ENCODE data around the gene SHH.

Gene SHH

DNA sequence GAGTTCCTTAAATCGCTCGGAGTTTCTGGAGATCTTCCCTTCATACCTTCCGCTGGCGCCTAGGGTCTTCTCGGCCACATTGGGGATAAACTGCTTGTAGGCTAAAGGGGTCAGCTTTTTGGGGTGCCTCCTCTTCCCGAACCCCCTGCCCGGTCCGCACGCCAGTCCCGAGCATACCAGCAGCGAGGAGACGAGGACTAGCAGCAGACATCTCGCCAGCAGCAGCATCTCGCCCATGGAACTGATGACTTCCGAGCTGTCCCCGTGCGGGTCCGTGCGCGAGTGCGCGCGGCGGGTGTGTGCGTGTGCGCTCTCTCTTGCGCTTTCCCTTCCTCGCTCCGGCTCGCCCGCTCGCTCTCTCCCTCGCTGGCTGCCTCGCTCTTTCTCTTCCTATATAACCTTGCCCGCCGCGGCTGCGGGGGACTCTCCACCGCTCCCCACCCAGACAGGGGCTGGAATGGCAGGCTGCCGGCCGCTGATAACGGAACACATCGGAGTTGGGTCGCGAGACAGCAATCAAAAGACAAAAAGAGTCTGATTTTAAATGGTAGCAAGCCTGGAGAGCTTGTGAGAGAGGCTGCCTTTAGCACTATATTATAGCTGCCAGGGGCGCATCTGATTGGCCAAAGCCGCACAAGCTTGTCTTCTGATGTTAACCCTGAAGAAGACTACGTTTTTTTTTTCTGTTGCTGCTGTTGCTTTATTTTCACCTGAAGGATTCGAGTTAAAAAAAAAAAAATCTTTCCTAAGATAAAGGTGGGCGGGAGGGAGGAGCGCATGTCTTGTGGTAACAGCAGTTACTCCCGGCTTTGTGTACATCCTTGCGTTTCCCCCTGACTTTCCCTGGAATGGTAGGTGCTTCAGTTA is at the start of gene SHH:
Gene SHH, minus strand, starts transcription at position 569 of the 867 bp plus-strand sequence. Its CDS starts 341 bp downstream, at position 228.
- DNase-seq, result no peak

- no peak for DNase-seq
These were observed 49.2 kb upstream of the SHH start for GRCh38 chr7:155861480-155861868.

- DNase-seq, result no peak
These were observed 48.7 kb upstream of the SHH start for GRCh38 chr7:155860840-155861479.

DNA sequence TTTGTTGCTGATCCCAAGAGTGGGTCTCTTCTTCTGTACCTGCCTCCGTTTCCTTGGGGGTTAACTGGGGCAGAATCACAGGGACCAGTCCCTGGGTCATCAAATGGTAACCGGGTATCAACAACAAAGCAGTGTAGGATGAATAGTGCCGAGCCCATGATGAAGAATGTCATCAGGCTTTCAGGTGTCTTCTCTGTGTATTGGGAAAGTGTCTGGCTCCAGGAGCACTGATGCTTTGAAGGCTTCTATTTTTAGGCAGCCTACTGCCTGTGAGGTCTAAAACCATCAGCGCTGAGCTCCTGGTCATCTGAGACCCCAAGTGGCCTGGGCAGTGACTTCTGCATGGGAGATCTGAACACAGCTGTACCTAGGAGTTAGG is 48.2 kb upstream of the SHH start:
- no peak for DNase-seq

DNA sequence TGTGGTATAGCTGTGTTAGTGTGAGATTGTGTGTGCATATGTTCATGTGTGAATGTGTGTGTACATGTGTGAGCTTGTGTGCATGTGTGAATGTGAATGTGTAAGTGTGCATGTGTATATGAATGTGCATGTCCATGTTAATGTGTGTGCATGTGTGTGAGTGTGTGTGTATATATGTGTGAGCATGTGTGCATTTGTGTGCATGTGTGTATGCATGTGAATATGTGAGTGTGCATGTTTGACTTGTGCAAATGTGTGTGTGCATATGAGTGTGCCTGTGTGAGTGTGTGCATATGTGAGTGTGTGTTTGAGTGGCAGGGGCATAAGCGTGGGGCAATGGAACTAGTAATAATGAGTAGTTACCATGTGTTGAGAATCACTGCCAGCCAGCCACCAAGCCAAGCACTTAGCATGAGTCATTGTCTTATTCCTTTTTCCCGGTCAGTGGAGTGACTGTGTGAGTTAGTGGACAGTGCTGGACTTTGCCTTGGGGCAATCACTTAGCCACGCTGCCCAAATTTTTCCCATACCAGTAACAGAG is 46.3 kb upstream of the SHH start:
- DNase-seq, result no peak

DNA sequence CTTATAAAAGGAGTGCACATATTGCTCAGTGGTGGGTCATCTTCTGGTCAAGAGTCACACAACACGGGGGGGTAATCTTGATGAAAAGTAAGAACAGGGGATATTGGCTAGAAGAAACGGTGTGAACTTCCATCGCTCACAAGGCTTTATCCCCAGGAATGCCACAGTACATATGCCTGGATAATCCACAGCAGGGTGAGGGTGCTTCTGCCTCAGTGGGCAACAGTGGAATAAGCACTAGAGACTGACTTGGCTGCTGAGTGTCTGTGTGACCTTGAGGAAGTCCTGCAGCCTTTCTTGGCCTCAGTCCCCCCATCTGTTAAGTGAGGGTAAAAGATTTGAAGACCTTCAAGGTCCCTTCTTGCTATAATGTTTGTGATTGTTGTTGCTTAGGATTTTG is 44.9 kb upstream of the SHH start:
- no peak for DNase-seq

- DNase-seq, result no peak
These were observed 44.4 kb upstream of the SHH start for GRCh38 chr7:155856656-155857055.

DNA sequence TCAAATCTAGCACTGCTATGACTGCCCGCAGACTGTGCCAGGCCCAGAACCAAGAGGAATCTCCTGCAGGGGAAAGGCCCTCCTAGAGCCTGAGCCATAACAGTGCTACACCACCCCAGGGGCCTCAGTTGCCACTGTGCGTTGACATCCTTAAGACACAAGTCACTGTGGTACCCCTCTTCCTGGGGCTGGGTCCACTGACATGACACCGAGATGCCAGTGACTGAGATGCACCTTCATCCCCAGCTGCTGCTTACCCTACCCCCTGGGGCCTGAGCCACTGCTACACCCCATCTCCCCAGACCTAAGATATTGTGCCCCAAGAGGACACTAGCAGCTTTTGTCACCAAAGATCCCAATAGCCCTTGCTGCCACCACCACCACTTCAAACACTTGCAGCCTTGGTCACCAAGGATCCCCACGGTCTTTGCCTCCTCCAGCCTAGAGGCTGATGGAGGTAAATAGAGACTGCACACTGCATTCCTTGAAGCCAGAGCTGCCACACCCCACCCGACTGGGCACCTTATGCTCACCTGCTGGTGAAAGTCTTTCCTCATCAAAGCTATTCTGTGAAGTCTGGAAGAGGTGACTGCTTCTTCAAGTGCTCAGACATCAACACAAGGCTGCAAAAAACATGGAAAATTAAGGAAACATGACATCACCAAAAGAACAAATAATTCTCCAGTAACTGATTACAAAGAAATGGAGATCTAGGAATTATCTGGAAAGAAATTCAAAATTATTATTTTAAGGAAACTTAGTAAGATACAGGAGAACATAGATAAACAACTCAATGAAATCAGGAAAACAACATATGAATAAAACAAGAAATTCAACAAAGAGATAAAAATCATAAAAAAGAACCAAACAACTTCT is 40.4 kb upstream of the SHH start:
- DNase-seq, result no peak

DNA sequence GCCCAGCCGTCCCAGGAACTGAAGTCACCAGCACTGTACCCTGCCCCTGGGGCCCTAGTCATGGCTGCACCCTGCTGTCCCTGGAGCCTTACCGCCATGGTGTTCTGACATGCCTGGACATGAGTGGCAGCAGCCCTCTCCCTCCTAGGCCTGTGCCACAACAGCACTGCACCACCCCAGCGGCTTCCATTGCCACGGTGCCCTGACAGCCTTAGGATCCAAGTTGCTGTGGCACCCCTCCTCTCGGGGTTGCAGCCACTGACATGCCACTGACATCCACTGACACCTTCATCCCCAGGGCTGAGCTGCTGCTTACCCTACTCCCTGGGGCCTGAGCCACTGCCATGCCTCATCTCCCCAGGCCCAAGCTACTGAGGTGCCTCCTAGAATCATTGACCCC is 39.6 kb upstream of the SHH start:
- DNase-seq, result no peak

DNA sequence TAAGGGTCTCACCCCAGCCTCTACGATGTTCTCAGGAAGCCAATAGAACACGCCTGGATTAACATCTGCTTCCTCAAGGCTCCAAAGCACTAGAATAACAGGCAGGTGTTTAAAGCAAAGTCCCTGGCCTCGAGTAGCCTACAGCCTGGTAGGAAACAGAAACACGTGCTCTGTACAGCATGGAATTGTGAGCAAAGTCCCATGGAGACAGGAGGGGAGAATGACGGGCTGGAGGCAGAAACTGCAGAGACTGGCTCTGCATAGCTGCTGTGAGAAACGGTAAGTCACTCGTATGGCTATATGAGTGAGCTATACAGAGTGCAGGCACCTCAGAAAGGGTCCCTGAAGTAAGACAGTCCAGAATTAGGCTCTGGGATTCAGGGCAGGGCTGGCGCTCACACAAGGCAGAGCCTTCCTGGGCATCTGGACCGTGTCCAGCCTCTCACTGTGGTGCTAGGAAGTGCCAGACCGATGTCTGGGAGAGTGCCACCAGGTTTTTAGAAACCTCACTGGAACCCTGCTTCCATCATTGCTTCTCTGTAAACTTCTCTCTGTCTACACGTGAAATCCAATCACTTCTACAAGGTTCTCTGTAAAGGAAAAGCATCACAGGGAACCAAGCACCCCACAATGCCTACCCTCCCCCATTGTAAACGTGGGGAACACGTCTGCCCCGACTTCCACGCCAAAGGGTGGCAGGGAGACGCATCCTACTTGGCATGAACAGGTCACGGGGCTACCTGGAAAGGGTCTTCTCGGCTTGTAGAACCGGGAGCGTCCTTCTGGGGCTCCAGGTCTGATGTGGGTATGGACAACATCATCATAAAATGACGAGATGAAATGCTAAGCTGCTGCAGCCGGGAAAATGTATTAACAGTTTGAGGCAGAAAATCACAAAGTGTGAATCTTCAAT is 38.8 kb upstream of the SHH start:
- no peak for DNase-seq

GRCh38 chr7:155850001-155850436 is 37.8 kb upstream of the SHH start:
- DNase-seq, result no peak

GRCh38 chr7:155848691-155849669 is 36.7 kb upstream of the SHH start:
- DNase-seq, result no peak

GRCh38 chr7:155847821-155848435 is 35.7 kb upstream of the SHH start:
- DNase-seq, result no peak

- no peak for DNase-seq
These were observed 34.7 kb upstream of the SHH start for GRCh38 chr7:155846936-155847335.

- no peak for DNase-seq
These were observed 33.9 kb upstream of the SHH start for GRCh38 chr7:155846156-155846555.

- DNase-seq, result no peak
These were observed 33.0 kb upstream of the SHH start for GRCh38 chr7:155845226-155845625.

DNA sequence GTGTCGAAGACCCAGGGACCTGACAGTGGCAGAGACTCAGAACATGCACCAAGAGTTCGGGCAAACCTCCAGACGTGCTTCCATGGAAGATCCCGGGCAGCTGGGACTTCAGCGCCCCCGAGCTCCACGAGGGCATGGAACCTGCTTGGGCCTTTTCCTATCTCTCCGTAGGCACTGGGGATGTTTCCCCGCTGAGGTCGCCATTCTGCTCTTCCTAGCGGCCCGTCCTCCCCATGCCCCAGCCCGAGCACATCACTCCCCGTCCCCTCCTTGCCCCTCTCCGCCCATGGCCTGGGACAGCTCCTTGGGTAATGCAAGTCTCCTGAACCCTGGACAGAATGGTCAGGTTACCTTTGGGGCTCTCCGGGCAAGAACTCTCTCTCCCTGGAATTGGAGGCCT is 32.3 kb upstream of the SHH start:
- no peak for DNase-seq

DNA sequence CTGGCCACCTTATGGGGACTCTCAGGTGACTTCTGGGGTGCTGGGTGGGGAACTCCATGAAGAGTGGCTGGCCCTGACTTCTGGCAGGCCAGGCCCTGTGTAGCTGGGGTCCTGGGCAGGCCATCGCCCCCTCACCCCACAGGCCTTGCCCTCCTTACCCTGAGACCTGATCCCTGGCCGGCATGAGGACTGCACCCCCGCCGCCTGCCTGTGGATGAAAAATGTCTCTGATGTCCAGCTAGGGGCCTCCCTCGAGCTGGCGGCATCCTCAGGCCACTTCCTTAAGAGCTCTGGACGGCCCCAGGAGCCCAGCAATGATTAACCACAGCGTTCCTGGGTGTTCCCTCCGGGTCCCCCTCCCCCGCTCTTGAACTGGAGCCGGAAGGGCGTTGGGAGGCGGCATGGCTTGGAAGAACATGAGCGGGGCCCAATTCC is 31.8 kb upstream of the SHH start:
- DNase-seq, result no peak

GRCh38 chr7:155843426-155844018 is 31.3 kb upstream of the SHH start:
- no peak for DNase-seq

Data from NCI-H1417 treated with DMSO at 0.1 percent for 48 hours (cell line).